Spleen (tissue), 7 donors: ENCODE data around the gene MYDGF.
"Not testable (repeated sequence)": the region's sequence is repeated elsewhere in the genome, so short reads cannot be mapped to it uniquely, and the experiment has no call there.

Experiments used
- POLR2A ChIP-seq, 3 donors: fragments of 450-650 bp; IDR thresholded peaks; one replicate each; pipeline ENCODE4 v1.5.1; 2017; ENCODE audit warnings: antibody characterized with exemption in 3 of 3, mild to moderate bottlenecking in 1 of 3
- POLR2AphosphoS5 ChIP-seq, 3 donors: sonication (generic); formaldehyde crosslinking; IDR thresholded peaks; one replicate each; pipeline ENCODE4 v1.5.1; 2017; ENCODE audit warnings: antibody characterized with exemption in 3 of 3
- TF ChIP-seq, protein P1 (sequence below), 11 experiments: fragments of 200-600 bp in 7 of 11; fragments of 450-650 bp in 4 of 11; sonication (generic) in 4 of 11; IDR thresholded peaks in 8 of 11; conservative IDR thresholded peaks in 3 of 11; 1 replicate in 7 of 11; 2 replicates in 4 of 11; pipeline versions ENCODE4 v1.4.0 to v1.8.0; 2016 to 2021; ENCODE audit warnings: antibody characterized with exemption in 11 of 11, inconsistent platforms in 4 of 11, mild to moderate bottlenecking in 1 of 11
- donor health status: DM: no; HTN: no; CAD: no; lungs with moderate emphysema.
- donor health status: DM: no; HTN: no; CAD: no.
- donor health status: DM: no; HTN: no; CAD: no.

DNA sequence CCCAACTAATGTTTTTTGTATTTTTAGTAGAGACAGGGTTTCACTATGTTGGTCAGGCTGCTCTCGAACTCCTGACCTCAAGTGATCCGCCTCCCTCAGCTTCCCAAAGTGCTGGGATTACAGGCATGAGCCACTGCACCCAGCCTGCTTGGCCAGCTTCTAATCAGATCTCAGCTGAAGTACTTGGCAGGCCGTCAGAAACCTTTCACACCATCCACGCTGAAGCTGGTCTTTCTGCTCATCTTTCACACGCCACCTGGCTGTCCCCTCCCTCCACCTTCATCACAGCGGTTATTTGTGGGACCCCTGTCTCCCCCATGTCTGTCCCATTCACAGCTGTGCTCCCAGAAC, 45.0 kb upstream of the MYDGF start:
- TF ChIP-seq, protein P1, sequence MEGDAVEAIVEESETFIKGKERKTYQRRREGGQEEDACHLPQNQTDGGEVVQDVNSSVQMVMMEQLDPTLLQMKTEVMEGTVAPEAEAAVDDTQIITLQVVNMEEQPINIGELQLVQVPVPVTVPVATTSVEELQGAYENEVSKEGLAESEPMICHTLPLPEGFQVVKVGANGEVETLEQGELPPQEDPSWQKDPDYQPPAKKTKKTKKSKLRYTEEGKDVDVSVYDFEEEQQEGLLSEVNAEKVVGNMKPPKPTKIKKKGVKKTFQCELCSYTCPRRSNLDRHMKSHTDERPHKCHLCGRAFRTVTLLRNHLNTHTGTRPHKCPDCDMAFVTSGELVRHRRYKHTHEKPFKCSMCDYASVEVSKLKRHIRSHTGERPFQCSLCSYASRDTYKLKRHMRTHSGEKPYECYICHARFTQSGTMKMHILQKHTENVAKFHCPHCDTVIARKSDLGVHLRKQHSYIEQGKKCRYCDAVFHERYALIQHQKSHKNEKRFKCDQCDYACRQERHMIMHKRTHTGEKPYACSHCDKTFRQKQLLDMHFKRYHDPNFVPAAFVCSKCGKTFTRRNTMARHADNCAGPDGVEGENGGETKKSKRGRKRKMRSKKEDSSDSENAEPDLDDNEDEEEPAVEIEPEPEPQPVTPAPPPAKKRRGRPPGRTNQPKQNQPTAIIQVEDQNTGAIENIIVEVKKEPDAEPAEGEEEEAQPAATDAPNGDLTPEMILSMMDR (IDR thresholded peaks at IDR 0.05 in 8 of 11, conservative IDR thresholded peaks at IDR 0.05 in 3 of 11): not testable (repeated sequence)
- not testable (repeated sequence) for TF ChIP-seq POLR2A, POLR2AphosphoS5 (IDR thresholded peaks at IDR 0.05)
